ENCODE measurements around the gene PRPS1. TPM values are rescaled to one million over a fixed set of nuclear protein-coding genes. Genes with fewer than 3 reads are reported as not detected.

Gene PRPS1
- total and polyA plus RNA-seq, 9 of the 15 experiments (the other 6 are each of a cell fraction or from before 2014, with no cell fraction given), result 47.8 to 175 (median 79.6) TPM

DNA sequence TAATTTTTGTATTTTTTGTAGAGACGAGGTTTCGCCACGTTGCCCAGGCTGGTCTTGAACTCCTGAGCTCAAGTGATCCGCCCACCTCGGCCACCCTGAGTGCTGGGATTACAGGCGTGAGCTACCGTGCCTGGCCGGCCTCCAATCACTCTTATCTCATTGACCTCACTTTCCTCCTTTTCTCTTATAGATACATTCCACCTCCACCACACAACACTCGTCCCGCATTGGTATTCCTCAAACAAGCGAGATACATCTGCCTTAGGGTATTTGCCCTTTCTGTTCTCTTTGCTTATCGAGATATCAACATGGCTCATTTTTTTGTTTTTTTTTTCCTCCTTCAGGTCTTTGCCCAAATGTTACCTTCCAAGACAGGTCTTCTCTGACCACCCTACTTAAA is 1.8 kb upstream of the PRPS1 start:
- peaks cover 9% of the 10 kb centered on the region; the same call in 2 of the 3 replicates for H3K36me3 ChIP-seq (ENCODE audit: control insufficient read depth, insufficient read depth, low read length)
- H3K27ac ChIP-seq (ENCODE audit: extremely low read depth, low read depth, low read length), result no peak overlapping the region
- no peaks in the 10 kb centered on the region for H3K9me3 ChIP-seq (replicated peaks; ENCODE audit: control insufficient read depth, insufficient read depth, low read depth, low read length)
- H3K27me3 ChIP-seq (ENCODE audit: control insufficient read depth in 2 of 2, insufficient read depth in 2 of 2, low read length in 2 of 2), result no peaks in the 10 kb centered on the region; a peak in 1 of 5 replicates
- peak; percentile 35 for TF ChIP-seq CBFA2T3 (IDR thresholded peaks at IDR 0.05)
- 0 out of 4 replicates have a peak, but pooled peaks of 1 of the 2 experiments have one; percentile 10 for TF ChIP-seq RCOR1 (IDR thresholded peaks at IDR 0.05; ENCODE audit: borderline replicate concordance in 1 of 2, low read depth in 2 of 2, low read length in 2 of 2)
- TF ChIP-seq ARID1B (IDR thresholded peaks at IDR 0.05), result peak; percentile 30
- peak; percentile 36; the same call in 1 of the 2 replicates for TF ChIP-seq EGR1 (conservative IDR thresholded peaks at IDR 0.05)
- TF ChIP-seq NFIC (IDR thresholded peaks at IDR 0.05), result peak; percentile 68
- no peak for TF ChIP-seq PHF20 (IDR thresholded peaks at IDR 0.05; ENCODE audit: partially characterized antibody)
- in situ Hi-C loops (cut with MboI) (no loop called here), intact Hi-C loops (cut with micrococcal nuclease) (loop anchor here (5.0 kb wide), 1 partner anchor 49 kb away; no protein-coding TSS in a partner anchor)
- H3K4me3 ChIP-seq, result no peak overlapping the region
- no peak for ATAC-seq
- no peaks in the 10 kb centered on the region for H3K9me1 ChIP-seq (ENCODE audit: control insufficient read depth, insufficient read depth, low read length)
- ChIA-PET CTCF (ENCODE audit: low intra/inter-chr PET ratio) (no interaction called here), POLR2A (no interaction called here)
- peaks cover 32% of the 10 kb centered on the region for H3K79me2 ChIP-seq (ENCODE audit: control insufficient read depth, insufficient read depth, low read length)
- no TSS peak for BruUV-seq (replicated peaks)
- no peak for FAIRE-seq
- H3K9ac ChIP-seq (ENCODE audit: insufficient read depth in 1 of 2, low read depth in 2 of 2, low read length in 2 of 2), result no peak overlapping the region
- peaks cover 8 to 16% of the 10 kb centered on the region in 2 experiments; a peak in 4 of 5 replicates for H3K4me1 ChIP-seq (replicated peaks in 1 of 2; ENCODE audit: control insufficient read depth in 2 of 2, insufficient read depth in 2 of 2, low read length in 2 of 2)
- 2% methylated on average over 9 of the region's 12 CpGs for WGBS (ENCODE audit: insufficient coverage, low coverage, missing lambda C conversion rate)
- H4K20me1 ChIP-seq (replicated peaks; ENCODE audit: control insufficient read depth, insufficient read depth, low read length), result peaks cover 6% of the 10 kb centered on the region; the same call in 1 of the 2 replicates
- no peak overlapping the region for H3K4me2 ChIP-seq (ENCODE audit: insufficient read depth, low read length)
- H2AFZ ChIP-seq (ENCODE audit: low read depth, low read length), result no peak overlapping the region
- DNase-seq (ENCODE audit: extremely low read depth in 1 of 4, low spot score in 3 of 4), result peak in 1 of 4 experiments; percentile 54

DNA sequence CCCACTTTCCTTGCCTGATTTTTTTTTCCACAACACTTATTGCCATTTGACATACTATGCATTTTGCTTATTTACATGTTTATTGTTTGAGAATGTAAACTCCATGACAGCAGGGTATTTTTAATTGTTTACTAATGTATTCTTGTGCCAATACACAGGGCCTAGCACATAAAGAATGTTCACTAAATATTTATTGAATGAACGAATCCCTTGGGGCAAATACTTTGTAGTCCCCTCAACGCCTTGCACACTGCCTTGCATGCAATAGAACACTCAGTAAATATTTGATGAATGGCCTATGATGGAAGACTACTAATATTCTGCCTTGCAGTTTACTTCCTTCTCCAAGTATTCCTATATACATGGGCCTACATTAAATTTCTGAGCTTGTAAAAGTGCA is 1.4 kb upstream of the PRPS1 start:
- 62% methylated on average over 2 of the region's 2 CpGs for WGBS (ENCODE audit: insufficient coverage, low coverage, missing lambda C conversion rate)
- Histone ChIP-seq H3K27me3 (ENCODE audit: control insufficient read depth in 2 of 2, insufficient read depth in 2 of 2, low read length in 2 of 2) (no peaks in the 10 kb centered on the region; a peak in 1 of 5 replicates), H3K4me1 (replicated peaks in 1 of 2; ENCODE audit: control insufficient read depth in 2 of 2, insufficient read depth in 2 of 2, low read length in 2 of 2) (peaks cover 8 to 16% of the 10 kb centered on the region in 2 experiments; a peak in 4 of 5 replicates), H3K27ac (ENCODE audit: extremely low read depth, low read depth, low read length) (no peak overlapping the region), H3K79me2 (ENCODE audit: control insufficient read depth, insufficient read depth, low read length) (peaks cover 35% of the 10 kb centered on the region), H3K9me1 (ENCODE audit: control insufficient read depth, insufficient read depth, low read length) (no peaks in the 10 kb centered on the region), H3K36me3 (ENCODE audit: control insufficient read depth, insufficient read depth, low read length) (peaks cover 9% of the 10 kb centered on the region; the same call in 2 of the 3 replicates), H3K4me2 (ENCODE audit: insufficient read depth, low read length) (no peak overlapping the region), H3K9me3 (replicated peaks; ENCODE audit: control insufficient read depth, insufficient read depth, low read depth, low read length) (no peaks in the 10 kb centered on the region), H3K9ac (ENCODE audit: insufficient read depth in 1 of 2, low read depth in 2 of 2, low read length in 2 of 2) (no peak overlapping the region), H4K20me1 (replicated peaks; ENCODE audit: control insufficient read depth, insufficient read depth, low read length) (peaks cover 6% of the 10 kb centered on the region; the same call in 1 of the 2 replicates), H3K4me3 (no peak overlapping the region), H2AFZ (ENCODE audit: low read depth, low read length) (no peak overlapping the region)
- ATAC-seq, result no peak
- ChIA-PET POLR2A (interaction anchor here (1.7 kb wide), 1 partner anchor 15 kb away, joined by 10 read pairs; no protein-coding TSS in a partner anchor), CTCF (ENCODE audit: low intra/inter-chr PET ratio) (no interaction called here)
- DNase-seq (ENCODE audit: extremely low read depth in 1 of 4, low spot score in 3 of 4), result no peak
- no peak for FAIRE-seq
- no TSS peak for BruUV-seq (replicated peaks)
- intact Hi-C loops (cut with micrococcal nuclease), result loop anchor here (5.0 kb wide), 1 partner anchor 50 kb away; no protein-coding TSS in a partner anchor
- in situ Hi-C loops (cut with MboI), result no loop called here
- TF ChIP-seq CHCHD3 (CRISPR knock-in tag; IDR thresholded peaks at IDR 0.05) (no peak), HDAC1 (IDR thresholded peaks at IDR 0.05) (no peak), MCM2 (IDR thresholded peaks at IDR 0.05; ENCODE audit: low read depth) (no peak), ETS2 (tag; IDR thresholded peaks at IDR 0.05; ENCODE audit: borderline replicate concordance, poor library complexity, severe bottlenecking) (no peak), TAL1 (IDR thresholded peaks at IDR 0.05) (no peak)
- TF ChIP-seq, protein P1, sequence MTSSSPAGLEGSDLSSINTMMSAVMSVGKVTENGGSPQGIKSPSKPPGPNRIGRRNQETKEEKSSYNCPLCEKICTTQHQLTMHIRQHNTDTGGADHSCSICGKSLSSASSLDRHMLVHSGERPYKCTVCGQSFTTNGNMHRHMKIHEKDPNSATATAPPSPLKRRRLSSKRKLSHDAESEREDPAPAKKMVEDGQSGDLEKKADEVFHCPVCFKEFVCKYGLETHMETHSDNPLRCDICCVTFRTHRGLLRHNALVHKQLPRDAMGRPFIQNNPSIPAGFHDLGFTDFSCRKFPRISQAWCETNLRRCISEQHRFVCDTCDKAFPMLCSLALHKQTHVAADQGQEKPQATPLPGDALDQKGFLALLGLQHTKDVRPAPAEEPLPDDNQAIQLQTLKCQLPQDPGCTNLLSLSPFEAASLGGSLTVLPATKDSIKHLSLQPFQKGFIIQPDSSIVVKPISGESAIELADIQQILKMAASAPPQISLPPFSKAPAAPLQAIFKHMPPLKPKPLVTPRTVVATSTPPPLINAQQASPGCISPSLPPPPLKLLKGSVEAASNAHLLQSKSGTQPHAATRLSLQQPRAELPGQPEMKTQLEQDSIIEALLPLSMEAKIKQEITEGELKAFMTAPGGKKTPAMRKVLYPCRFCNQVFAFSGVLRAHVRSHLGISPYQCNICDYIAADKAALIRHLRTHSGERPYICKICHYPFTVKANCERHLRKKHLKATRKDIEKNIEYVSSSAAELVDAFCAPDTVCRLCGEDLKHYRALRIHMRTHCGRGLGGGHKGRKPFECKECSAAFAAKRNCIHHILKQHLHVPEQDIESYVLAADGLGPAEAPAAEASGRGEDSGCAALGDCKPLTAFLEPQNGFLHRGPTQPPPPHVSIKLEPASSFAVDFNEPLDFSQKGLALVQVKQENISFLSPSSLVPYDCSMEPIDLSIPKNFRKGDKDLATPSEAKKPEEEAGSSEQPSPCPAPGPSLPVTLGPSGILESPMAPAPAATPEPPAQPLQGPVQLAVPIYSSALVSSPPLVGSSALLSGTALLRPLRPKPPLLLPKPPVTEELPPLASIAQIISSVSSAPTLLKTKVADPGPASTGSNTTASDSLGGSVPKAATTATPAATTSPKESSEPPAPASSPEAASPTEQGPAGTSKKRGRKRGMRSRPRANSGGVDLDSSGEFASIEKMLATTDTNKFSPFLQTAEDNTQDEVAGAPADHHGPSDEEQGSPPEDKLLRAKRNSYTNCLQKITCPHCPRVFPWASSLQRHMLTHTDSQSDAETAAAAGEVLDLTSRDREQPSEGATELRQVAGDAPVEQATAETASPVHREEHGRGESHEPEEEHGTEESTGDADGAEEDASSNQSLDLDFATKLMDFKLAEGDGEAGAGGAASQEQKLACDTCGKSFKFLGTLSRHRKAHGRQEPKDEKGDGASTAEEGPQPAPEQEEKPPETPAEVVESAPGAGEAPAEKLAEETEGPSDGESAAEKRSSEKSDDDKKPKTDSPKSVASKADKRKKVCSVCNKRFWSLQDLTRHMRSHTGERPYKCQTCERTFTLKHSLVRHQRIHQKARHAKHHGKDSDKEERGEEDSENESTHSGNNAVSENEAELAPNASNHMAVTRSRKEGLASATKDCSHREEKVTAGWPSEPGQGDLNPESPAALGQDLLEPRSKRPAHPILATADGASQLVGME (CRISPR knock-in tag; IDR thresholded peaks at IDR 0.05), result no peak
